ENCODE data around the gene CEP104.

Gene CEP104

GRCh38 chr1:3894626-3895278 lies 37.7 kb upstream of the CEP104 start:
- DNase-seq (ENCODE audit: low read depth, low spot score), result no peak

- no peak for DNase-seq (ENCODE audit: low read depth, low spot score)
Measured at GRCh38 chr1:3893190-3893589, 36.2 kb upstream of the CEP104 start.

DNA sequence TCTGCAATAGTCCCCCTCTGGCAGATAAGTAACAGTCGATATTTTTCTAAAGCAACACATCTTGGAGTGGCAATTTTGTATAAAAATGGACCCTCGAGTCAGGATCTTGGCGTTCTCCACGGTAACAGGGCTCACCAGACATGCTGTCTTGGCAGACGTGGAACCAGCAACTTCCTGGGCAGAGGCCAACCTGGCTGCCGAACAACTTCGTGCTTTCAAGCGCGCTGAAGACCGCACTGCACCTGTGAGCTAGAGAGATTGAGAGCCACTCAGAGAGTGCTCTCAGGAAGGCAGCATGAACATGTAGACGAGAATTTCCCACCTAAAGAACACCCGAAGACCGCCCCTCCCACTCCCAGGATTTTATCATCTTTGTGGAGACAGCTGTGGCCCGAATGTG lies 35.7 kb upstream of the CEP104 start:
- no peak for DNase-seq (ENCODE audit: low read depth, low spot score)

DNA sequence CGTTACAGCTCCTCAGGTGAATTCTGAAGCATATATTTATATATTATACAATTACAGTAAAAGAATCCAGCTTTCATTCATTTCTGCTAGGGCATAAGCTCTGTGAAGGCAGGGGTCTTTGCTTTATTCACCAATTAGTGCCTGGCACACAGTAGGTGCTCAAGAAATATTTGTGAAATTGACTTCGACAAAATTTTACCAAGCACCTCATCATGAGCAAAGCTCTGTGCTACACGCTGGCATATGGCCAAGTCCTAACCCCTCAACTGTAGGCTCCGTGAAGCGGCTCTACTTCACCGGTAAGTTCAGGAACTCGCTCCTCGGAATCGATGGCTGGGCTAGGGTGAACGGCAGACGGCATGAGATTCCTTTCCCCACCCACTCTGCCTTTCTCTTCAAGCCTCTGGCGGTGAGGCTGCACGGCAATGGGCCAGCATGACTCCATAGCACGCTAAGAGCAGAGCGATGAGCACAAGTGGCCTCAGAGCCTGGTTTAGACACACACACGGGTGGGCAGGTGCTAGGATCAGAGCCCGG lies 34.4 kb upstream of the CEP104 start:
- no peak for DNase-seq (ENCODE audit: low read depth, low spot score)

GRCh38 chr1:3890389-3891328 lies 33.6 kb upstream of the CEP104 start:
- DNase-seq (ENCODE audit: low read depth, low spot score), result no peak

- no peak for DNase-seq (ENCODE audit: low read depth, low spot score)
Measured at GRCh38 chr1:3889936-3890335, 32.9 kb upstream of the CEP104 start.

DNA sequence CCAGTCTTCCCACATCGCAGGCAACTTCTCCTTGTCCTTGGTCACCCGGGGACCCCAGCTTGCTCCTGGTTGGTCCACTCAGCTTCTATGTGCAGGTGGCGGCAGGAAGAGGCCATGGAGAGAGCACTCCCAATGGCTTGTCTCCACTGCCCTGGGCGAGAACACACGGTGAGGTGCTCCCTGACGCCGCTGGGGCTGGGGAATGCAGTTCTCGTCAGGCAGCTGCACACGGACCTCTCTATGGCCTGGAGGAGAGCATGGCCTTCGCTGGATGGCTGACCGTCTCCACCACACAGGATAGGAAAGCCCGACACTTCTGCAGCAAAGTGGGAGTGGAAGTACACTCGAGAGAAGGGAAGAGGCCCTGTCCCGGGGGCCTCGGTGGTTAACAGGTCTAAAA lies 31.3 kb upstream of the CEP104 start:
- no peak for DNase-seq (ENCODE audit: low read depth, low spot score)

GRCh38 chr1:3886691-3887090 lies 29.7 kb upstream of the CEP104 start:
- no peak for DNase-seq (ENCODE audit: low read depth, low spot score)

DNA sequence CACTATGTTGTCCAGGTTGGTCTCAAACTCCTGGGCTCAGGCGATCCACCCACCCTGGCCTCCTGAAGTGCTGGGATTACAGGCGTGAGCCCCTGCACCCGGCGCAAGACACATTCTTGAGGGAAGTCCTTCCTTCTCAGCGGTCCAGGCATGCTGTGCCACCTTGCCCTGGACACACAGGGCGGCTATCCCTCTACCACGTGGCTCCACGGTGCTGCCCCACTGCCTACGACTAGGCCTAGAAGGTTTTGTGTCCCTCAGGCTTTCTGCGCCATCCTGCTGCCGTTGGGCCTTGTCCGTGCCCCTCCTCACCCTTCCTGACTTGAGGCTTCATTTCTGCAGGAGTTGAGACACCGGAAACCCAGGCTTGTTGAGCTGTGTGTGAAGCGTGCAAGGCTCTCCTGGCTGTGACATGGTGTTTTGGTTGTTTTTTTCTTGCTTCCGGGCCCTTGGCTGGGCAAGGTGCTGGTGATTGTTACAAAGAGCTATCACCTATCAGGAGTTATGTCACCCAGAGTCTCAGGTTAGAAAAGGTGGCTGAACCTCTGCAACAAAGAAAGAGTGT lies 29.2 kb upstream of the CEP104 start:
- no peak for DNase-seq (ENCODE audit: low read depth, low spot score)

- no peak for DNase-seq (ENCODE audit: low read depth, low spot score)
Measured at GRCh38 chr1:3885611-3886010, 28.6 kb upstream of the CEP104 start.

DNA sequence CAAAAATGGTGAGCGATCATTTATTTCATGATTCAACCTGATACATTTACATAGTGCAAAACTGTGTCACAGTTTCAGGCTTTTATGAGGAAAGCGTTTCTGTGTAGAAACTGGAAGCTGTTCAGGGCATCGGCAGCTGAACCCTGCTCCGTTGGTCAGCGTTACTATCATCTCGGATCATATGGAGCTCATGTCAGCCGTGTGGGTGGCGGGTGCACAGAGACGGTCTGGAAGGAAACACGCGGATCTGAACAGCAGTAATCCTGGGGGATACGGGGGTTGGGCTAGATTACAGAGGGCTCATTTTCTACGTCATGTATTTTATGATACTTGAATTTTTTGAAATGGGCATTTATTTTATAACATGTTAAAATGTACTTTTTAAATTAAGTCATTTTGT lies 28.0 kb upstream of the CEP104 start:
- DNase-seq (ENCODE audit: low read depth, low spot score), result no peak

- no peak for DNase-seq (ENCODE audit: low read depth, low spot score)
Measured at GRCh38 chr1:3883194-3883925, 26.3 kb upstream of the CEP104 start.

DNA sequence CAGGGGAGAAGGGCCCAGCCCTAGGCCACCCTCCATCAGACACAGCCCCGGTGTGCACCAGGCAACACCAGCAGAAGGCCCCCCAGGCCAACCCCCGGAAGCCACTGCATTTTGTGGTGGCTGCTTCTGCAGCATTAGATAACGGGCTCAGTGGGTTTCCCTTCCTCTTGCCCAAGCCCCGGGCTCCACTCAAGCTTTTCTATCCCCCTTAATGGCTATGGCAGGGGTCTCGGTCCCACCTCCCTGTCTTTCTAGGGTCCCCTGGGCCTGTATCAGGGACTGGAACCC lies 24.1 kb upstream of the CEP104 start:
- no peak for DNase-seq (ENCODE audit: low read depth, low spot score)

- DNase-seq (ENCODE audit: low read depth, low spot score), result no peak
Measured at GRCh38 chr1:3880429-3881192, 23.6 kb upstream of the CEP104 start.

DNA sequence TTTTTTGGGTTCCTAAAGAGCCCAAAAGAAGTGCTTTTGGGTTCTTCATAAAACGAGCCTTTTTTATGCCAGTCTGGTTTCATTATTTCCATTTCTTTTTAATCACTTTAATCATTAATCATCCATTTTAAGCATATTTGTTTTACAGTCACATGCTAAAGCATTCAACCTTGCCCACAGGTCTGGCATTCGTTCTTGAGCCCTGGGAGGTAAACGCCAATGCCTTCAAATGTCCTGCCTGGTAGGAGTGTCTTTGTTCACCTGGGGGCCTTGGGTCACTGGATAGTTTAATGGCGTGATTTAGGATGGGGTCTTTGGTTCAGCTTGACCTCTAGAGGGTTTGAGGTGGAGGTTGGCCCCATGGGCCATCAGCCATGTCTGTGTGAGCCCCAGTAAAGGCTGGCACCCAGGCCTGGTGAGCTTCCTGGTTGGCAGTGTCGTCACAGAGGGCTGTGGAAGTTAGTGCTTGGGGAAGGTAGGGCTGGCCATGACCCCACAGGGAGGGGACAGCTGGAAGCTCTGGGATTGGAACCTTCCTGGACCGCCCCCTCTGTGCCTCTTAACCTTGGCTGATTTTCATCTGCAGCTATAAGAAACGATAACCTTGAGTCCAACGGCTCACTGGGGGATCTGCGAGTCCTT lies 22.9 kb upstream of the CEP104 start:
- DNase-seq (ENCODE audit: low read depth, low spot score), result no peak

DNA sequence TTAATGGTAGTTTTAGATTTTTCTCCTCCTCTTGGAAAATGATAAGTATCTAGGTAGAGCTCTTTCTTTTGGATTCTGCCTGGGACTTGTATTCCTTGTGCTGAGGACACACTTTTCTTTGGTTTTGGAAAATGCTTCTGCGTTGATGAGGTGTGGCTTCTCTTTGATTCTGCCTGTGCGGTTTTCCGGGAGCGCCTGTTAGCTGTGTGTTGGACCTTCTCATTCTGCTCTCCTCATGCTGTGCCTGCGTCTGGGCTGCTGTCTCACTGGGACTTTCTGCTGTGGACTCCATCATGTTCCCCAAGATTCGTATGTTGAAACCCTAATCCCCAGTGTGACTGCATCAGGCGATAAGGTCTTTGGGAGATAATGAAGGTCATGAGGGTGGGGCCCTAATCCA lies 22.1 kb upstream of the CEP104 start:
- no peak for DNase-seq (ENCODE audit: low read depth, low spot score)

- DNase-seq (ENCODE audit: low read depth, low spot score), result no peak
Measured at GRCh38 chr1:3876716-3877115, 19.7 kb upstream of the CEP104 start.

DNA sequence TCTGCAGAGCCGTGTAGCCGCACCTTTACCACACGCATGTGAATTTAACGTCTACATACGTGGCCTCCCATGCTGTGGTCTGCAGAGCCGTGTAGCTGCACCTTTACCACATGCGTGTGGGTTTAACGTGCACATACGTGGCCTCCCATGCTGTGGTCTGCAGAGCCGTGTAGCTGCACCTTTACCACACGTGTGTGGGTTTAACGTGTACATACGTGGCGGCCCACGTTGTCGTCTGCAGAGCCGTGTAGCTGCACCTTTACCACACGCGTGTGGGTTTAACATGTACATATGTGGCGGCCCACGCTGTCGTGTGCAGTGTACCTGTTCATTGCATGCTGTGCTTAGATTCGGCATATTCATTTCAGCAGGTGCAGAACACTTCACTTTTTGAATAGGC lies 17.7 kb upstream of the CEP104 start:
- DNase-seq (ENCODE audit: low read depth, low spot score), result no peak

DNA sequence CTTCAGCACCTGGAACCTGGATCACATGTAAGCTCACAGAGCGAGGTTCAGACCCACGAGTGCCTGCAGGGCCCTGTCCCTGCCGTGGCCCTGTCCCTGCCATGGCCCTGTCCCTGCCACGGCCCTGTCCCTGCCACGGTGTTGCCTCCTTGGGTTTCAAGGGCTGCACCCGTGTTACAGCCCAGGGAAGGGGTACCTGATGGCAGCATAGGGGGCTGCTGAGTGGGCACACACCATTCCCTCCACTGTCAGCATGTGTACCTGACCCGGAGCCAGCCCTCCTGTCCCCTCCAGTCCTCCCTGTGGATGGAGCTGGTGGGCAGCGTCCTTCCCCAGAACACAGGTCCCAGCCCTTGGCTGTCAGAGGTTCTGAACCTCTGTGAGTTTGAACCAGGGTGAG lies 15.5 kb upstream of the CEP104 start:
- DNase-seq (ENCODE audit: low read depth, low spot score), result no peak

DNA sequence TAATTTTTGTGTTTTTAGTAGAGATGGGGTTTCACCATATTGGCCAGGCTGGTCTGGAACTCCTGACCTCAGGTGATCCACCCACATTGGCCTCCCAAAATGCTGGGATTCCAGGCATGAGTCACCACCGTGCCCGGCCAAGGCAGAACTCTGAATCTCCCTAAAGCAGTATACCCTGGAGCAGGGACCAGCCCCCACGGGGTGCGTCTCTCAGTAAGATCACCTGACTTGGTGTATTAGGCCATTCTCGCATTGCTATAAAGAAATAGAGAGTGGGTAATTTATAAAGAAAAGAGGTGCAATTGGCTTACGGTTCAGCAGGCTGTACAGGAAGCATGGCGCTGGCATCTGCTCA lies 14.4 kb upstream of the CEP104 start:
- no peak for DNase-seq (ENCODE audit: low read depth, low spot score)

GRCh38 chr1:3869751-3870301 lies 12.8 kb upstream of the CEP104 start:
- no peak for DNase-seq (ENCODE audit: low read depth, low spot score)

Data from smooth muscle cell of the brain vasculature (primary cell).